ENCODE results near the gene TMEM106A.

- no peak for TF ChIP-seq POLR2AphosphoS5 (IDR thresholded peaks at IDR 0.05)
- TF ChIP-seq CTCF (IDR thresholded peaks at IDR 0.05): no peak
- no peak for TF ChIP-seq EP300 (IDR thresholded peaks at IDR 0.05)
Observed at GRCh38 chr17:43175213-43176118, 36.2 kb upstream of the TMEM106A start.

Measured in esophagus muscularis mucosa (tissue), 4 donors.